ENCODE measurements around the gene FAAP20. TPM values are rescaled to one million over a fixed set of nuclear protein-coding genes. Genes with fewer than 3 reads are reported as not detected.

The FAAP20 gene
- total and polyA plus RNA-seq, 9 of the 15 experiments (the other 6 are each of a cell fraction or from before 2014, with no cell fraction given): 0.58 to 143 (median 9.9) TPM

DNA sequence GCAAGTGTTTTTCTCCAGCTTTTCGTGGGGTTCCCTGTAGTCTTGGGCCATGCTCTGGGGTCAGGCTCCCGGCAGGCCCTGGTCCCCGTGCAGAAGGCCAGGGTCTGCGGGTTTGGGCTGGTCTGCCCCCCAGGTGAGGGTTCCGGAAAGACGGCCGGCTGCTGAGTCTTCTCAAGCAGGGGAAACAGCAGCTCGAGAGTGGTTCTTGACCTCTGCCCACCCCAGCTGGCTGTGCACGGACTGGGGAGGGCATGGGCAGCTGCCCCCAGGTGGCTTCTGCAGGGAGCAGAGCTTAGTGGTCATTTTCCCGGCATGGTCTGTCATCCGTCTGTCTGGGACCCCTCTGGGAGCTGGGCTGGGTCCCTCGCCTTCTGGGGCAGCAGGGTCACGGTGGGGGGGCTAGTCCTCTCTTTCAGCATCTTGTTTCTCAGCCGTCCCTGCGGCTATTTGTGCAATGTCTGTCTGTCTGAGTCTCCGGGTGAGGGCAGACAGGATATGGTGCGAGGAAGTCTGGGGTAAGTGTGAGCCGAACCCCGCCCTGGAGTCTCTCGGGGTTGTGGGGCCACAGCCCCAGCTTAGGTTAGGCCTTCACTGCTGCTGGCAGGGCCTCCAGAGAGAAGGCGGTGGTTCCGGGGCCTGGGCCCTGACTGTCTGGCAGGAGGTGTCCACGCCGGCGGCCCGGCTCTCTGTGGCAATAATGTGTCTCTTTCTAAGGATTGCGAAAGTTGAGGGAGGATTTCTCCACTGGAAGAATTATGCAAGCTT is 39.6 kb upstream of the FAAP20 start:
- Histone ChIP-seq H3K4me3 (no peak overlapping the region), H2AFZ (ENCODE audit: low read depth, low read length) (no peak overlapping the region), H3K9me3 (replicated peaks; ENCODE audit: control insufficient read depth, insufficient read depth, low read depth, low read length) (no peaks in the 10 kb centered on the region), H3K9ac (ENCODE audit: insufficient read depth in 1 of 2, low read depth in 2 of 2, low read length in 2 of 2) (peak overlapping the region in 1 of 2 experiments; percentile 86; a peak in 2 of 4 replicates), H3K4me1 (replicated peaks in 1 of 2; ENCODE audit: control insufficient read depth in 2 of 2, insufficient read depth in 2 of 2, low read length in 2 of 2) (peaks cover 36 to 94% of the 10 kb centered on the region in 2 experiments), H3K36me3 (ENCODE audit: control insufficient read depth, insufficient read depth, low read length) (peaks cover 26% of the 10 kb centered on the region; the same call in 2 of the 3 replicates), H4K20me1 (replicated peaks; ENCODE audit: control insufficient read depth, insufficient read depth, low read length) (peaks cover 93% of the 10 kb centered on the region), H3K4me2 (ENCODE audit: insufficient read depth, low read length) (no peak overlapping the region), H3K27ac (ENCODE audit: extremely low read depth, low read depth, low read length) (no peak overlapping the region), H3K79me2 (ENCODE audit: control insufficient read depth, insufficient read depth, low read length) (peaks cover 99% of the 10 kb centered on the region), H3K27me3 (ENCODE audit: control insufficient read depth in 2 of 2, insufficient read depth in 2 of 2, low read length in 2 of 2) (no peaks in the 10 kb centered on the region), H3K9me1 (ENCODE audit: control insufficient read depth, insufficient read depth, low read length) (peaks cover 43% of the 10 kb centered on the region)
- no peak for FAIRE-seq
- no peak for DNase-seq (ENCODE audit: extremely low read depth in 1 of 4, low spot score in 3 of 4)
- CTCF ChIA-PET (ENCODE audit: low intra/inter-chr PET ratio): no interaction called here
- TF ChIP-seq, protein P1, sequence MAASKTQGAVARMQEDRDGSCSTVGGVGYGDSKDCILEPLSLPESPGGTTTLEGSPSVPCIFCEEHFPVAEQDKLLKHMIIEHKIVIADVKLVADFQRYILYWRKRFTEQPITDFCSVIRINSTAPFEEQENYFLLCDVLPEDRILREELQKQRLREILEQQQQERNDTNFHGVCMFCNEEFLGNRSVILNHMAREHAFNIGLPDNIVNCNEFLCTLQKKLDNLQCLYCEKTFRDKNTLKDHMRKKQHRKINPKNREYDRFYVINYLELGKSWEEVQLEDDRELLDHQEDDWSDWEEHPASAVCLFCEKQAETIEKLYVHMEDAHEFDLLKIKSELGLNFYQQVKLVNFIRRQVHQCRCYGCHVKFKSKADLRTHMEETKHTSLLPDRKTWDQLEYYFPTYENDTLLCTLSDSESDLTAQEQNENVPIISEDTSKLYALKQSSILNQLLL (CRISPR knock-in tag; IDR thresholded peaks at IDR 0.05; ENCODE audit: borderline replicate concordance): no peak
- TF ChIP-seq, protein P2, sequence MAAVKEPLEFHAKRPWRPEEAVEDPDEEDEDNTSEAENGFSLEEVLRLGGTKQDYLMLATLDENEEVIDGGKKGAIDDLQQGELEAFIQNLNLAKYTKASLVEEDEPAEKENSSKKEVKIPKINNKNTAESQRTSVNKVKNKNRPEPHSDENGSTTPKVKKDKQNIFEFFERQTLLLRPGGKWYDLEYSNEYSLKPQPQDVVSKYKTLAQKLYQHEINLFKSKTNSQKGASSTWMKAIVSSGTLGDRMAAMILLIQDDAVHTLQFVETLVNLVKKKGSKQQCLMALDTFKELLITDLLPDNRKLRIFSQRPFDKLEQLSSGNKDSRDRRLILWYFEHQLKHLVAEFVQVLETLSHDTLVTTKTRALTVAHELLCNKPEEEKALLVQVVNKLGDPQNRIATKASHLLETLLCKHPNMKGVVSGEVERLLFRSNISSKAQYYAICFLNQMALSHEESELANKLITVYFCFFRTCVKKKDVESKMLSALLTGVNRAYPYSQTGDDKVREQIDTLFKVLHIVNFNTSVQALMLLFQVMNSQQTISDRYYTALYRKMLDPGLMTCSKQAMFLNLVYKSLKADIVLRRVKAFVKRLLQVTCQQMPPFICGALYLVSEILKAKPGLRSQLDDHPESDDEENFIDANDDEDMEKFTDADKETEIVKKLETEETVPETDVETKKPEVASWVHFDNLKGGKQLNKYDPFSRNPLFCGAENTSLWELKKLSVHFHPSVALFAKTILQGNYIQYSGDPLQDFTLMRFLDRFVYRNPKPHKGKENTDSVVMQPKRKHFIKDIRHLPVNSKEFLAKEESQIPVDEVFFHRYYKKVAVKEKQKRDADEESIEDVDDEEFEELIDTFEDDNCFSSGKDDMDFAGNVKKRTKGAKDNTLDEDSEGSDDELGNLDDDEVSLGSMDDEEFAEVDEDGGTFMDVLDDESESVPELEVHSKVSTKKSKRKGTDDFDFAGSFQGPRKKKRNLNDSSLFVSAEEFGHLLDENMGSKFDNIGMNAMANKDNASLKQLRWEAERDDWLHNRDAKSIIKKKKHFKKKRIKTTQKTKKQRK (IDR thresholded peaks at IDR 0.05; ENCODE audit: borderline replicate concordance, low read depth, low read length): no peak
- TF ChIP-seq MCM5 (IDR thresholded peaks at IDR 0.05; ENCODE audit: low read depth) (no peak), CEBPG (CRISPR knock-in tag; IDR thresholded peaks at IDR 0.05) (peak; percentile 77), CEBPG (tag; conservative IDR thresholded peaks at IDR 0.05 in 1 of 2, IDR thresholded peaks at IDR 0.05 in 1 of 2) (peak; percentile 94 to 98), NFXL1 (CRISPR knock-in tag; IDR thresholded peaks at IDR 0.05) (no peak), CEBPB (tag; IDR thresholded peaks at IDR 0.05) (peak; percentile 99), ZNF184 (CRISPR knock-in tag; IDR thresholded peaks at IDR 0.05) (no peak), CXXC5 (CRISPR knock-in tag; IDR thresholded peaks at IDR 0.05) (0 out of 2 replicates have a peak, but pooled peaks have one; percentile 21), HMGN3 (IDR thresholded peaks at IDR 0.05; ENCODE audit: borderline replicate concordance, extremely low read depth, insufficient read length, low read depth, low read length) (peak; percentile 27), RBFOX2 (IDR thresholded peaks at IDR 0.05; ENCODE audit: low read depth, low read length) (peak; percentile 45; the same call in 1 of the 2 replicates), SMAD4 (CRISPR knock-in tag; conservative IDR thresholded peaks at IDR 0.05) (peak; percentile 62)
- TF ChIP-seq, protein P3, sequence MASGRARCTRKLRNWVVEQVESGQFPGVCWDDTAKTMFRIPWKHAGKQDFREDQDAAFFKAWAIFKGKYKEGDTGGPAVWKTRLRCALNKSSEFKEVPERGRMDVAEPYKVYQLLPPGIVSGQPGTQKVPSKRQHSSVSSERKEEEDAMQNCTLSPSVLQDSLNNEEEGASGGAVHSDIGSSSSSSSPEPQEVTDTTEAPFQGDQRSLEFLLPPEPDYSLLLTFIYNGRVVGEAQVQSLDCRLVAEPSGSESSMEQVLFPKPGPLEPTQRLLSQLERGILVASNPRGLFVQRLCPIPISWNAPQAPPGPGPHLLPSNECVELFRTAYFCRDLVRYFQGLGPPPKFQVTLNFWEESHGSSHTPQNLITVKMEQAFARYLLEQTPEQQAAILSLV (tag; IDR thresholded peaks at IDR 0.05): 0 out of 2 replicates have a peak, but pooled peaks have one; percentile 54
- TF ChIP-seq, protein P4, sequence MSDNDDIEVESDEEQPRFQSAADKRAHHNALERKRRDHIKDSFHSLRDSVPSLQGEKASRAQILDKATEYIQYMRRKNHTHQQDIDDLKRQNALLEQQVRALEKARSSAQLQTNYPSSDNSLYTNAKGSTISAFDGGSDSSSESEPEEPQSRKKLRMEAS (CRISPR knock-in tag; IDR thresholded peaks at IDR 0.05): 0 out of 2 replicates have a peak, but pooled peaks have one; percentile 24
- BruUV-seq (replicated peaks): no TSS peak
- in situ Hi-C loops (cut with MboI): loop anchor here (5.0 kb wide), 1 partner anchor 37 kb away; no protein-coding TSS in a partner anchor
- no peak for ATAC-seq
- 71% methylated on average over 26 of the region's 27 CpGs for WGBS (ENCODE audit: insufficient coverage, low coverage, missing lambda C conversion rate)
- POLR2A ChIA-PET: interaction anchor here (0.5 to 1.7 kb wide), 8 partner anchors 14 to 124 kb away, joined by 3 to 6 read pairs (median 4); no protein-coding TSS in a partner anchor
- intact Hi-C loops (cut with micrococcal nuclease): no loop called here
